GM19438 (cell line): ENCODE data around the gene LINC01488.

Experiments
- ATAC-seq: cut with Tn5 transposase; IDR thresholded peaks from one replicate; pipeline ENCODE4 v1.9.1; 2021; ENCODE audit warnings: low read depth; ENCODE audit not compliant: unreplicated experiment

Gene LINC01488

GRCh38 chr11:69541501-69542313 lies 60.2 kb downstream of the LINC01488 start:
- ATAC-seq = no peak

DNA sequence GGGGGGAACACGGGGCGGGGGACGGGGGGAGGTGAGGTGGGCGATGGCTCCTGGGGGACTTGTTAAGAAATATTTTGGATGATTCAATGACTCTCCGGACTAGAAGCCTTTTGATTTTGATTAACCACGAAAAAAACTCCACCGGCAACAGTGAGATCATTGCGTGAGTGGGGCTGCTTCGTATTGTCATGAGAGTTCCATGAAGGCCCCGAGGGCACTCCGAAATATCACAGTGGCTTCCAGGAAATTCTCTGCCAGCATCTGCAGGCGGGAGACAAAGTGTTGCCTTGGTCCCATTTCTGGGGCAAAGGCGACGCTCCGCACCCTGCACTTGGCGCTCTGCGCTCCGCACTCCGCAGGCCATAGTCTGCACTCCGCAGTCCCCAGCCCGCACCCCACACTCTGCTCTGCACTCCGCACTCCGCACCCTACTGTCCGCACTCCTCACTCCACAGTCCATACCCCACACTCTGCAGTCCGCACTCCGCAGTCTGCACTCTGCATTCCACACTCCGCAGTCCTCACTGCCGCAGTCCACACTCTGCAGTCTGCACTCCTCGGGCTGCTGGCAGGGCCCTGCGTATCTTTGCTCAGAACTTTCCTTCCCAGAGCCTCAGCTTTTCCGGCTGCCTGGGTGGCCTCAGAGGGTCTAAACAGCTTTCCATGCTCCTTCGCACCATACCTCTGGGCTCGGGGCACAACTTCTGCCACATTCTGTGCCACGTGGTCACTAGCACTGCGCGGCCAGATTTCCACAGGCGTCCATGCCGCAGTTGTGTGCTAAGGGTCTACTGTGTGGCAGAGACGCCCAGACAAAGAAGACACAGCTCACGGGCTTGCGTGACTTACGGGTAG lies 61.1 kb downstream of the LINC01488 start:
- no peak for ATAC-seq
